Left renal cortex interstitium (tissue), 4 donors: ENCODE results near the gene AP4E1. TPM values are rescaled to one million over a fixed set of nuclear protein-coding genes. Genes with fewer than 3 reads are reported as not detected.
"Not testable (repeated sequence)": the region's sequence is repeated elsewhere in the genome, so short reads cannot be mapped to it uniquely, and the experiment has no call there.

Experiments
- DNase-seq, 4 donors: peaks; one replicate each; pipeline ENCODE4 v3.0.0-alpha.2; 2013; ENCODE audit warnings: low read depth in 4 of 4, low spot score in 2 of 4, missing footprints in 1 of 4
- polyA plus RNA-seq, 4 donors: library from polyadenylated mRNA; unstranded; fragments of 120-200 nt; gene quantifications; one replicate each; pipeline ENCODE4 v1.2.1, GENCODE V29; 2013; ENCODE audit not compliant: insufficient read length in 4 of 4

The AP4E1 gene
- polyA plus RNA-seq, 4 donors, result 8.1 to 10.5 (median 8.4) TPM

DNA sequence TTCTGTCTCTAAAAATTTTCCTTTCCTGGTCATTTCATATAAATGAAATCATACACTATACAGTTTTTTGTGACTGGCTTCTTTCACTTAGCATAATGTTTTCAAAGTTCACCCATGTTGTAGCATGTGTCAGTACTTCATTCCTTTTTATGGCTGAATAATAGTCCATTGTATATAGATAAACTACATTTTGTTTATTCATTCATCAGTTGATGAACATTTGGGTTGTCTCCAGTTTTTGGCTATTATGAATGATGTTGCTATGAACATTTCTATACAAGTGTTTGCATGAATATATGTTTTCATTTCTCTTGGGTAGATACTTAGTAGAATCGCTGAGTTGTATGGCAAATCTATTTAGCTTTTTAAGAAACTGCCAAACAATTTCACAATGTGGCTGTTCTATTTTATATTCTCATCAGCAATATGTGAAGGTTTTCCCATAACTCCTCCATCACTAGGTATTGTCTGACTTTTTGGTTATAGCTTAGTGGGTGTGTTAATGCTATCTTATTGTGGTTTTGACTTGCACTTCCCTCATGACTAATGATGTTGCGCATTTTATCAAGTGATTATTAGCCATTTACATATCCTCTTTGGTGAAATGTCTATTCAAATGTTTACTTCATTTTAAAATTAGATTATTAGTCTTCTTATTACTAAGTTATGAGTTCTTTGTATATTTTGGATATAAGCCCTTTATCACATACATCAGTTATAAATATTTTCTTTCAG is 21.7 kb upstream of the AP4E1 start:
- DNase-seq, result no peak

DNA sequence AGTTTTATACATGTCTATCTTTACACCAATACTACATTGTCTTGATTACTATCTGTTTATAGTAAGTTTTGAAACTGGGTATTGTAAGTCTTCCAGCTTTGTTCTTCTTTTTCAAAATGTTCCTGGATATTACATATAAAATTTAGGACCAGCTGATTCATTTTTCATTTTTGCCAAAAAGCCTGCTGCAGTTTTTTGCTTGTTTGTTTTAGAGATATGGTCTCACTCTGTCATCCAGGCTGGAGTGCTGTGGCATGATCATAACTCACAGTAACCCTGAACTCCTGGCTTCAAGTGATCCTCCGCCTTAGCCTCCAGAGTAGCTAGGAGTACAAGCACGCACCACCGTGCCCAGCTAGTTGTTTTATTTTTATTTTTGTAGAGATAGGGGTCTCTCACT is 20.4 kb upstream of the AP4E1 start:
- DNase-seq, result no peak

DNA sequence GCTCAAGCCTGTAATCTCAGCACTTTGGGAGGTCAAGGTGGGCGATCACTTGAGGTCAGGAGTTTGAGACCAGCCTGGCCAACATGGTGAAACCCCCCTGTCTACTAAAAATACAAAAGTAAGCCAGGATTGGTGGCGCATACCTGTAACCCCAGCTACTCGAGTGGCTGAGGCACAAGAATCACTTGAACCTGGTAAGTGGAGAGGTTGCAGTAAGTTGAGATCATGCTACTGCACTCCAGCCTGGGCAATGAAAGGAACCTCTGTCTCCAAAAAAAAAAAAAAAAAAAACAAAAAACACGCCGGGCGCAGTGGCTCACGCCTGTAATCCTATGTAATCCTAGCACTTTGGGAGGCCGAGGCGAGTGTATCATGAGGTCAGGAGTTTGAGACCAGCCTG is 18.9 kb upstream of the AP4E1 start:
- DNase-seq, result no peak

DNA sequence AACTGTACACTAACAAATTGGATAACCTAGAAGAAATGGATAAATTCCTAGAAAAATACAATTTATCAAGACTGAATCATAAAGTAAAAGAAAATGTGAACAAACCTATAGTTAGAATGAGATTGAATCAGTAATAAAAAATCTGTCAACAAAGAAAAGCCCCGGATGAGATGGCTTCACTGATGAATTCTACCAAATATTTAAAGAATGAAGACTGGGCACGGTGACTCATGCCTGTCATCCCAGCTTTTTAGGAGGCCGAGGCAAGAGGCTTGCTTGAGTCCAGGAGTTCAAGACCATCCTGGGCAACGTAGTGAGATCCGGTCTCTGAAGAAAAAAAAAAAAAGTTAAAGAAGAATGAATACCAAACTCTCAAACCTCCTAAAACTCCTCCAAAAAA is 17.7 kb upstream of the AP4E1 start:
- no peak for DNase-seq

DNA sequence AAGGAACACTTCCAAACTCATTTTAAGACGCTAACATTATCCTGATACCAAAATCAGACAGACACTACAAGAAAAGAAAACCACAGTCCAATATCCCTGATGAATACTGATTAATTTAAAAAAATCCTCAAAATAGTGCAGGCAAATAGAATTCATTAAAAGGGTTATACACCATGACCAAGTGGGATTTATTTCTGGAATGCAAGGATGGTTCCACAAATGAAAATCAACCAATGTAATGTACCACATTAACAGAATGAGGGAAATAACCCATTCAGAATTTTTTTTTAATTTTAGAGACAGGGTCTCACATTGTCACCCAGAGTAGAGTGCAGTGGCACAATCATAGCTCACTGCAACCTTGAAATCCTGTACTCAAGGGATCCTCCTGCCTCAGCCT is 17.3 kb upstream of the AP4E1 start:
- DNase-seq, result no peak

DNA sequence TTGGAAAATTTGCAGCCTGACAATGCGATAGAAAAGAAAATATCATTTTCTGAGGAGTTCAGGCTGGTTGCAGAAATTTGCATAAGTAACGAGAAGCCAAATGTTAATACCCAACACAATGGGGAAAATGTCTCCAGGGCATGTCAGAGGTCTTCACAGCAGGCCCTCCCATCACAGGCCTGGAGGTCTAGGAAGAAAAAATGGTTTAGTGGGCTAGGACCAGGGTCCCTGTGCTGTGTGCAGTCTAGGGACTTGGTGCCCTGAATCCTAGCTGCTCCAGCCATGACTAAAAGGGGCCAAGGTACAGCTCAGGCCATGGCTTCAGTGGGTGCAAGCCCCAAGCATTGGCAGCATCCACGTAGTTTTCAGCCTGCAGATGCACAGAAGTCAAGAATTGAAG is 14.5 kb upstream of the AP4E1 start:
- no peak for DNase-seq

DNA sequence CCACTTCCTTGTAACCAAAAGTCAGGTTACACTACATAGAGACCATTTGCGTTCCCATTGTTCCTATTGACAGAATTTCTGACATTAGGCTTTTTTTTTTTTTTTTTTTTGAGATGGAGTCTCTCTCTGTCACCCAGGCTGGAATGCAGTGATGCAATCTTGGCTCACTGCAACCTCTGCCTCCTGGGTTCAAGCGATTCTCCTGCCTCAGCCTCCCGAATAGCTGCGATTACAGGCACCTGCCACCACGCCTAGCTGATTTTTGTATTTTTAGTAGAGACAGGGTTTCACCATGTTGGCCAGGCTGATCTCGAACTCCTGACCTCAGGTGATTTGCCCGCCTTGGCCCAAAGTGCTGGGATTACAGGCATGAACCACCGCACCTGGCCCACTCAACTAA is 7.1 kb upstream of the AP4E1 start:
- DNase-seq, result not testable (repeated sequence)

DNA sequence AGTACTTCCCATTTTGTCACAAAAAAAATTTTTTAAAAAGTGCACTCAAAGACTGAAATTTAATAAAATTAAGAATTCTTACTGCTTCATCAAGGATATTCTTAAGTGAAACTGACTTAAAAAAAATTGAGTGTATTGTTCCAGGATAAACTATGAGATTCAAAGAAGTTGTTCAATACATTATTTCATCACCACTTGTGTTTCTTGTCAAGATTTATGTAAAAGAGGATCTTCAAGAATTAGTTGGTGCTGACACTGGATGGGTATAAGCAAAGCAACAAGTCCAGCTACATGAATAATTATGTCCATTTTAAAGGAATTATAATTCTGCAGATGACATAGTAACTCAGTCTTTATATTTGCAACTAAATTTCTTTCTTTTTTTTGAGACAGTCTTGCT is 4.3 kb upstream of the AP4E1 start:
- no peak for DNase-seq

DNA sequence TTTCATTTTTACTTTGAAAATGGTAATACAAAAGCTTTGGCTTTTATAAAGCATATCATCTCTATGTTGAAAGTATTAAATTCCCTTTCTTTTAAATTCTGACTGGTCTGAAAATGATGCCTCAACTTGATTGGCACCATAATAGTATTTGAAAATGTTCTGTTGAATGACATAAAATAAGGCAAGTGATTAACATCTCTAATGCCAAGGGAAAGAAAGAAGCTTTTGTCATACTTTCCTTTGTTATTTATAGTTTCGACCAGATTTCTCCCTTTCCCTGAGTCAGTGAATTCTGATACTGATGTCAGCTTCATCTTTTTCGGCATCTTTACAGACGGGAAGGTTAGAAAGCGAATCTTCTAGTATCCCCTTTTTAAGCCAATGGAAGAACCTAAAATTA is 3.4 kb upstream of the AP4E1 start:
- DNase-seq, result no peak

DNA sequence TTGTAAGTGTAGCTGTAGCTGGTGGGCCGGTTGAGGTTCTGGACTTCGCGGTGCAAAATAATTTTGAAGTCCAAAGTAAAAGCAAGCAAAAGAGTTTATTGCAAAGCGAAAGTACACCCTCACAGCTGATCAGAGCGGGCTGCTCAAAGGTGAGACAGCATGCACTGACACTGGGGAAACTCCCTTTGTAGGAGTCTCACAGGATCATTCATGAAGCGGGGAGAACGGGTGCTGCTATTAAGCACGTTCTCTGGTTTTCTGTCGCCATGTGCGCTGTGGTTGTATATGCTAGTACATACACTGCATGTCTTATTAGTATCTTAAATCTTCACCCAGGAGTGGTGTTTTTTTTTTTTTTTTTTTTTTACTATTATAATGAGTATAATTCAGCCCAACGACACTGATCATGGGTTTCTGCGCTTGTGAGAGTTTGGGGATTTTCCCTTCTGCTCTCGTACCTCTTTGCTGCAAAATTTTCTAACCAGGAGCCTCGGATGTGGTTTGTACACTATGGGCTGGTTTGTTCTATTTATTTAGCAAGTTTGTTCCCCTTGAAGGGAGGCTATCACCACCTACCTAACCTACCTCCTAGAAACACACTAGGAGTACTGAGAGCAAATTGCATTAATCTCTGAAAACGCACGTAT is 1.4 kb upstream of the AP4E1 start:
- DNase-seq, result no peak

DNA sequence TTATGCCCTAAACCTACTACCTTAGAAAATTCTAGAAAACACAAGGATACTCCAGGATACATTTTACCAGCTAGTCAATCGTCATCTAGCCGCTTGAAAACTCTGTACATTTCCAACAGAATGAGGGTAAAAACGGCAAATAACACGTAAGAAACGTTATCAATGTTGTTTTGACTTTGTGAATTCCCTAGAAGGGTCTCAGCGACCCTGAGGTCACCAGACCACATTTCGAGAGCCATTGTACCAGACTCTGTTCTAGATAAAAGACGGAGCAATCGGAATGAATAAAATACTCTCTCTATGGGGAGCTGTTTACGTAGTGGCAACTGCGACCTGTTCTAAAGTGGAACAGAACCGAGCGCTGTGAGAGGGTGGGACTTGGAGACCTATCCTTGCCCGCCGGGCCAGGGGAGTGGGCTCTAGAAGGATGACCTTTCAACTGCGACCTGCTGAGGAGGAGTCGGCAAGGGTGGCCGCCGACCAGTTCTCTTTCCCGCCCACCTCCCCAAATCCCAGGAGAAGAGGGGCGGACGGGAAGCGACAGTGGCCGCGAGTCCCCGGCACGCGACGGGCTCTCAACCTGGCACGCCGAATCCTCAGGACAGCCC is 778 bp upstream of the AP4E1 start:
- DNase-seq, result peak in 3 of 4 donors; percentile 27 to 34 (median 28)

DNA sequence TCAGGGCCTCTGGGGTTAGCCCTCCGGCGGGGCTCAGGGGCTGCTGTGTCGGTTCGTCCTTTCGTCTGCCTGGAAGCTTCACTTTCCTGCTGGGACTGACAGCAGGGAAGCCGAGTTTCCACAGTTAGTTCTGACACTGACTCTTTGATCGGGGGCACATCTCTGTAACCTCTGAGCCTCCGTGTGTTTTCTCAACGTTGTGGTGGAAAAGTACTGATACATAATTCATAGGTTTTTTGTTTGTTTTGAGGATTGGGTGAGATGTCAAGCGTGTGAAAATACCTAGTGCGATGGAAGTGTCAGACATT is 481 bp downstream of the AP4E1 start:
- DNase-seq, result peak in 1 of 4 donors; percentile 41

DNA sequence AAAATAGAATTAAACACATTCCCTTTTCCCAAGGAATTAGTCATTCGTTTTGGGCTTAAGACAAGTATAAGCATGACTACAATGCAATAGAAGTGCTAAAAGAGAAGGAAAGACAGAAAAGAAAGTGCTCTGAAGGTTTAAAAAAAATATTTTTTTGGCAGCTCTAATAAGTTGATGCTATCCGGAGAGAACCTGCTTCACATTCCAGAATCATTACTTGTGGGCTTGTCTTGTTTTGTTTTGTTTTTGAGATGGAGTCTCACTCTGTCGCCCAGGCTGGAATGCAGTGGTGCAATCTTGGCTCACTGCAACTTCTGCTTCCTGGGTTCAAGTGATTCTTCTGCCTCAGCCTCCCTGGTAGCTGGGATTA is 1.9 kb downstream of the AP4E1 start:
- not testable (repeated sequence) for DNase-seq

DNA sequence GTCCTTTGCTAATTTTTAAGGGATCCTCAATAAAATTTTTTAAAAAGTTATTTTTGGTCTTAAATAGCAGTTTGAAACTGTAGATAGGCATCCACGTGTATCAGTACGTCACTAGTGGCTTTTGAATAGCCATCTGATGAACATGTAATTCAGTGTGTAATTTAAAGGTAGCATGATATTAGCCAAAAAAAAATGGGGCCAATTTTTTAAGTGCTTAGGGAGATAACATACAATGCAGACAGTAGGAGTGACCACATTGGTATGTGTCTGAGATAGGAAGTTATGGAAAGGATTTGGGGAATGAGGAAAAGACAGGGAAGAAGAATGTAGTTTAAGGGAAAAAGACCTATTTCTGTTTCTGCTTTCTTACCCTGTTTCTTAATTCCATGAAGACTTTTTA is 2.5 kb downstream of the AP4E1 start:
- no peak for DNase-seq

DNA sequence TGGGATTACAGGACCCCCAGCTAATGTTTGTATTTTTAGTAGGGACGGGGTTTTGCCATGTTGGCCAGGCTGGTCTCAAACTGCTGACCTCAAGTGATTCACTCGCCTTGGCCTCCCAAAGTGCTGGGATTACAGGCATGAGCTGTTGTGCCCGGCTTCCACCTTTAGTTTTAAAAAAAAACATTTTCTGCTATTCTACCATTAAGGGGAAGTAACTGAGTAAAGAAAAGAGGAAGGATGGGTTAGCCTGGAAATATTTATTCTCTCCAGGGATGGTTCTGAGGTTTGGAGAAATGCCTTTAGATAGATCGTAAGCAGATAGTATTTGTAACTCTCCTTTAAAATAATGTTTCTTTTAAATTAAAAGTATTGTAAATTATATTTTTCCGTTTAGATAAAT is 3.1 kb downstream of the AP4E1 start:
- DNase-seq, result no peak

DNA sequence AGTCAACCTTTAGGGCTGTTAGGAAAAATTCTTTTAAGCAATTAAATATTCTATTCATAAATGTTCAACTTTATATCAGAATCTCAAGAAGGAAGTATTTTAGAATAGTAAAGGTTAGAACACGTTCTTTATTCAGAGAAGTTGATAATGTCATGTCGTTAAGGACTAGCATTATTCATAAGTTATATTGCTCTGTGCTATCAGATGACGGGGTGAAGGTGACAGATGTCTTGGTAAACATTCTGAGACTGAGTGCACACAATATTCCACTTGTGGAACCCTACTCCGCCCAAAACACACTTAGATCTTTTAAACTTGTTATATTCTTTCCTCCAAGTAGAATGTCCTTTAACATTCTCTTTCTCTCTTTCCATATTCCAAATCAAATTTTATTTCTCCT is 7.9 kb downstream of the AP4E1 start:
- no peak for DNase-seq

DNA sequence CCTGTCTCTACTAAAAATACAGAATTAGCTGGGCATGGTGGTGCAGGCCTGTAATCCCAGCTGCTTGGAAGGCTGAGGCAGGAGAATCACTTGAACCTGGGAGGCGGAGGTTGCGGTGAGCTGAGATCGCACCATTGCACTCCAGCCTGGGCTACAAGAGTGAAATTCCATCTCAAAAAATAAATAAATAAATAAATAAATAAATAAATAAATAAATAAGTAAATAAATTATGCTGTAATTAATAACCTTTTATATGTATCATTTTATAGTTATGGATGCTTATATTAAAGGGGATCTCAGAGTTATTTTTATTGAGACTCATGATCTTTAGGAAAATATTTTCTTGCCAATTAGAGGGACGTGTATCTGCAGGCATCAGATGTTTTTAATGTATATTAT is 10.9 kb downstream of the AP4E1 start:
- DNase-seq, result not testable (repeated sequence)

DNA sequence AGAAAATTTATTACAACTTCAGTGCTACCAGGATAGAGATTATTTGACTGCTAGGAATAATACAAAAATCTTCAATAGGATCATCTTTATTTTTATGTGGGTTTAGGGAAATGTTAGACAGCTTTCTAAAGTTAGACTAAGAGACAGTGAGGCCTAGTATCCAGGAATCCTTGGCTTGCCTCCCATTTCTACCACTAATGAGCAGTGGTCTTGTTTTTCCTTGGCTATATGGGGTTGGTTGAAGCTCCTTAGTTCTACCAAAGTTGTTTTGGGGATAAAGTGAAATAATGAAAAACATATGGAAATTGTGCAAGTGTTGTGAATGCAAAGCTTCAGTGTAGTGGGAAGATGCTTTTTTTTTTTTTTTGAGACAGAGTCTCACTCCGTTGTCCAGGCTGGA is 16.8 kb downstream of the AP4E1 start:
- DNase-seq, result no peak

DNA sequence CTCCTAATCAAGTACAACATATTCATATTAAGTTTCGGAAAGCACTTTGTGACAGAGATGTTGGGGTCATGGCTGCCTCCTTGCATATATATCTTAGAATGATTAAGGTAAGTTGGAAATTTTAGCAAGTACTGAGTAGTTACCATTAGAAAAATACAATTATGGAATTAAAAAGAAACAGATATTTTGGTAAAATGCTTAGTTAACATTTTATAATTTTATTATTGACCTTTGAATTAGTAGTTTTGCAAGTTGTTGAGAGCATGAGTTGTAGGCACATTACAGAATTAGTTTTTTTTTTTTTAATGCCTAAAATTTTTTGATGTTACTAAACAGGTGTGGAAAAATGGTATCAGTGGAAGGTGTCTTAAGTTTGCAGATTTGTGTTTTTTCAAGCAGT is 20.6 kb downstream of the AP4E1 start:
- no peak for DNase-seq

DNA sequence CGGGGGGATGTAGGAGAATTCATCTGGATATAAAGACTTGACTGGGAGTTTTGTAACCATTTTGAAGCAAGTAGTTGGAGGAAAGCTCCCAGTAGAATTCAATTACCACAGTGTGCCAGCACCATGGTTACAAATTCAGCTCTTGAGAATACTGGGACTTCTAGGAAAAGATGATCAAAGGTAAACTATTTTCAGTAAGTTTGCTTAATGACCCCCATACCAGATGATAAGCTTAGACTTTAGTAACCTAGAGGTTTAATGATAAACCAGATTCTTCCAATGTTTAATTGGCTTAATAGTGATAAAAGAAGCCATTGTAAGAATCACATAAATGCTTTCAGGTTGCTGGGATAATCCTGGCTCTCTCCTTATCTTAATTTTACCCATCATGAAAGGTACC is 22.3 kb downstream of the AP4E1 start:
- no peak for DNase-seq

DNA sequence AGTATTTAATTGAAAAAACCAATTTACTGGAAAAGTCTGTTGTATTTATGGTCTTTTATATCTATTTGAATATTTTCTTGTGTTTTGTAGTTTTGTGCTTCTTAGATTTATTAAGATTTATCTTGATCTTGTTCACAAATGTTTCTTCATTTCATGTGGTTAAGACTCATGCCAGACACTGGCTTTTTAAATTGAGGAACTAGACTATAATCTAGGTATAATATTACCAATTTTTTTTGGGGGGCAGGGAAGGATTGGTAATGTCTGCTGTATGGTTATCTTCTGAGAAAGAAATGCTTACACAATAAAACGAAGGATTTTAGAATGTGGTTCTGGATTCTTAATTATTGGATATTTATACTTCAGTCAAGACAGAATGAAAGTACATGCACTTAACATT is 24.9 kb downstream of the AP4E1 start:
- DNase-seq, result no peak

DNA sequence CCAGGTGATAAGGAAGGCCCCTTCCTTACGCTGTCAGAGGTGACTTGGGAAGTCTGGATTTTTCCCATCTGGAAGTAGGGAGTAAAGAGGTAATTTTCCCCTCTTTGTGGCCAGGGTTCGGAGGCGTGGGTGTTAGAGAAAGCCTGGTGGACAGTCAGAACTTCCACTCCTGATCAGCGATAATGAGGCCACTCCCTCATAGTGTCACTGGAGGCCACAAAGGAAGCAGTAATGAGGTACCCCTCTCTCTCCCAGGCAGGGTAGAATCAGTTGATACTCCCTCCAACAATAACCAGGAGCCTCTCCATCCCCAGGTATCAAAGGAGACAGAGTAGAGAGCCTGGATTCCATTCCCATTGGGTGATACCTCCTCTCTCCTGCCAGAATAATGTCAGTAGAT is 30.0 kb downstream of the AP4E1 start:
- DNase-seq, result no peak
